Lung (tissue), 12 donors: ENCODE measurements around the gene SH3PXD2B. TPM values are rescaled to one million over a fixed set of nuclear protein-coding genes. Genes with fewer than 3 reads are reported as not detected.

Source experiments
- ATAC-seq: fragments of 200-7000 bp; cut with Tn5 transposase; one replicate; pipeline ENCODE4 v1.9.1; 2020; ENCODE audit warnings: moderate number of reproducible peaks; ENCODE audit not compliant: insufficient read depth, low FRiP score
- DNase-seq, 3 donors: peaks; one replicate each; pipeline ENCODE4 v3.0.0-alpha.2; 2013 to 2017
- H3K27ac ChIP-seq, 2 donors: one replicate each; pipeline ENCODE4 v1.5.1; 2013; ENCODE audit warnings: mild to moderate bottlenecking in 2 of 2, moderate library complexity in 2 of 2, control low read depth in 1 of 2, inconsistent platforms in 1 of 2, low read depth in 1 of 2, low read length in 1 of 2
- H3K27me3 ChIP-seq, 3 donors: one replicate each; pipeline ENCODE4 v1.5.1; 2013; ENCODE audit warnings: low read length in 2 of 3; ENCODE audit not compliant: control insufficient read depth in 3 of 3, insufficient read depth in 3 of 3
- H3K36me3 ChIP-seq, 4 donors: one replicate each; pipeline ENCODE4 v1.5.1; 2013; ENCODE audit warnings: low read length in 4 of 4, mild to moderate bottlenecking in 1 of 4, moderate library complexity in 1 of 4; ENCODE audit not compliant: control insufficient read depth in 4 of 4, insufficient read depth in 4 of 4
- H3K4me1 ChIP-seq, 5 donors: one replicate each; pipeline ENCODE4 v1.5.1; 2013; ENCODE audit warnings: low read length in 5 of 5, mild to moderate bottlenecking in 2 of 5, moderate library complexity in 1 of 5; ENCODE audit not compliant: control insufficient read depth in 5 of 5, insufficient read depth in 5 of 5
- H3K4me3 ChIP-seq: one replicate; pipeline ENCODE4 v1.5.1; 2013; ENCODE audit warnings: mild to moderate bottlenecking, control low read depth, moderate library complexity
- H3K9ac ChIP-seq, 2 donors: one replicate each; pipeline ENCODE4 v1.5.1; 2013; ENCODE audit warnings: low read length in 2 of 2, control low read depth in 1 of 2; ENCODE audit not compliant: insufficient read depth in 1 of 2
- H3K9me3 ChIP-seq, 4 donors: one replicate each; pipeline ENCODE4 v1.5.1; 2013; ENCODE audit warnings: low read length in 3 of 4, mild to moderate bottlenecking in 1 of 4, moderate library complexity in 1 of 4; ENCODE audit not compliant: control insufficient read depth in 4 of 4, insufficient read depth in 3 of 4
- CTCF ChIP-seq: IDR thresholded peaks from 2 replicates; pipeline ENCODE4 v1.5.1; 2012; ENCODE audit warnings: mild to moderate bottlenecking; ENCODE audit errors: control extremely low read depth, extremely low read depth
- WGBS, 2 donors: extraction: QIAGEN DNeasy Blood & Tissue Kit; methylation state at CpG; one replicate each; pipeline ENCODE4 v1.1.7; 2013; 5-methylcytosine and 5-hydroxymethylcytosine counted together
- polyA plus RNA-seq, 2 donors: library from polyadenylated mRNA; stranded (reverse); fragments of 200-250 nt; gene quantifications; one replicate each; pipeline ENCODE4 v1.2.1, GENCODE V29; 2013
- total RNA-seq, 2 donors: library from RNA; depleted of rRNA in 1 of 2; stranded (reverse); fragments of >200 nt in 1 of 2; gene quantifications; one replicate each; pipeline ENCODE4 v1.2.1, GENCODE V29; 2014 to 2021
- donor health status: control.
- donor health status: control.
- donor health status: Bipolar disorder and iron deficiency.
- donor health status: healthy.
- donor health status: DM: yes; HTN: yes; CAD: no.

SH3PXD2B gene
- total and polyA plus RNA-seq, 4 donors: 8.0 to 56.0 (median 21.4) TPM

GRCh38 chr5:172385707-172386106 lies 68.6 kb downstream of the SH3PXD2B start:
- WGBS, 2 donors: 88 to 92% methylated on average over 5 of the region's 5 CpGs
- no peak for ATAC-seq
- Histone ChIP-seq H3K27ac (no peak overlapping the region), H3K9ac (no peak overlapping the region), H3K4me3 (no peak overlapping the region), H3K27me3 (no peaks in the 10 kb centered on the region), H3K9me3 (no peaks in the 10 kb centered on the region), H3K4me1 (peaks cover 0 to 17% (median 5%) of the 10 kb centered on the region in 5 donors), H3K36me3 (peaks cover 4 to 30% (median 9%) of the 10 kb centered on the region in 4 donors)
- no peak for DNase-seq
- TF ChIP-seq CTCF: no peak

- DNase-seq (no peak), ATAC-seq (no peak)
- Histone ChIP-seq H3K27ac (no peak overlapping the region), H3K36me3 (peaks cover 4 to 36% (median 9%) of the 10 kb centered on the region in 4 donors), H3K4me3 (no peak overlapping the region), H3K27me3 (no peaks in the 10 kb centered on the region), H3K4me1 (peaks cover 0 to 23% (median 11%) of the 10 kb centered on the region in 5 donors), H3K9me3 (no peaks in the 10 kb centered on the region), H3K9ac (no peak overlapping the region)
- no peak for TF ChIP-seq CTCF
- 92 to 95% methylated on average over 5 of the region's 5 CpGs for WGBS, 2 donors
Observed at GRCh38 chr5:172385010-172385563, 69.2 kb downstream of the SH3PXD2B start.

GRCh38 chr5:172383191-172383802 lies 71.0 kb downstream of the SH3PXD2B start:
- Histone ChIP-seq H3K27ac (no peak overlapping the region), H3K4me1 (peaks cover 0 to 18% (median 11%) of the 10 kb centered on the region in 5 donors), H3K36me3 (peaks cover 4 to 40% (median 9%) of the 10 kb centered on the region in 4 donors), H3K4me3 (no peak overlapping the region), H3K27me3 (no peaks in the 10 kb centered on the region), H3K9me3 (no peaks in the 10 kb centered on the region), H3K9ac (no peak overlapping the region)
- DNase-seq (peak in 1 of 3 donors; percentile 31), ATAC-seq (no peak)
- WGBS, 2 donors: 61 to 76% methylated on average over 6 of the region's 6 CpGs
- TF ChIP-seq CTCF: no peak
